ENCODE data around the gene ZNF385A. TPM values are rescaled to one million over a fixed set of nuclear protein-coding genes. Genes with fewer than 3 reads are reported as not detected.

ZNF385A gene
- total RNA-seq, 4 donors from 2014 or later = 0.26 to 16.9 (median 3.2) TPM

- Histone ChIP-seq H3K9me3 (no peaks in the 10 kb centered on the region), H3K27ac (peak overlapping the region in 1 of 2 donors; percentile 5), H3K4me1 (peaks cover 0 to 4% of the 10 kb centered on the region in 2 donors), H3K27me3 (no peaks in the 10 kb centered on the region), H3K36me3 (no peaks in the 10 kb centered on the region), H3K4me3 (no peak overlapping the region)
- no peak for DNase-seq
- intact Hi-C loops (cut with DNase I; ENCODE audit: low total_unique reads) = loop anchor here (10.0 kb wide), 1 partner anchor 159 kb away; no protein-coding TSS in a partner anchor
- TF ChIP-seq CTCF (IDR thresholded peaks at IDR 0.05) (no peak), POLR2A (IDR thresholded peaks at IDR 0.05) (no peak)
These were observed 10.6 kb downstream of the ZNF385A start for GRCh38 chr12:54373649-54374561.

- H3K36me3 ChIP-seq = no peaks in the 10 kb centered on the region
- H3K4me3 ChIP-seq = no peak overlapping the region
- intact Hi-C loops (cut with DNase I; ENCODE audit: low total_unique reads) = loop anchor here (10.0 kb wide), 1 partner anchor 157 kb away; no protein-coding TSS in a partner anchor
- no peak for TF ChIP-seq CTCF (IDR thresholded peaks at IDR 0.05)
- TF ChIP-seq POLR2A (IDR thresholded peaks at IDR 0.05) = no peak
- peak; percentile 16 to 52 for DNase-seq
- peak overlapping the region; percentile 45 to 57 for H3K27ac ChIP-seq
- no peaks in the 10 kb centered on the region for H3K27me3 ChIP-seq
- no peaks in the 10 kb centered on the region for H3K9me3 ChIP-seq
- H3K4me1 ChIP-seq = no peaks in the 10 kb centered on the region
These were observed 12.3 kb downstream of the ZNF385A start for GRCh38 chr12:54372113-54372806.

- peak overlapping the region; percentile 45 to 70 for H3K27ac ChIP-seq
- no peak overlapping the region for H3K4me3 ChIP-seq
- H3K36me3 ChIP-seq = no peaks in the 10 kb centered on the region
- TF ChIP-seq POLR2A (IDR thresholded peaks at IDR 0.05) (no peak), CTCF (IDR thresholded peaks at IDR 0.05) (no peak)
- no peaks in the 10 kb centered on the region for H3K4me1 ChIP-seq
- peak; percentile 70 to 73 for DNase-seq
- no peaks in the 10 kb centered on the region for H3K9me3 ChIP-seq
- intact Hi-C loops (cut with DNase I; ENCODE audit: low total_unique reads) = loop anchor here (10.0 kb wide), 1 partner anchor 157 kb away; no protein-coding TSS in a partner anchor
- no peaks in the 10 kb centered on the region for H3K27me3 ChIP-seq
These were observed 13.0 kb downstream of the ZNF385A start for GRCh38 chr12:54371328-54372112.

GRCh38 chr12:54370171-54370730 is 14.3 kb downstream of the ZNF385A start:
- Histone ChIP-seq H3K27me3 (no peaks in the 10 kb centered on the region), H3K9me3 (no peaks in the 10 kb centered on the region), H3K4me3 (peak overlapping the region; percentile 31 to 37), H3K27ac (peak overlapping the region; percentile 65 to 70), H3K36me3 (no peaks in the 10 kb centered on the region), H3K4me1 (no peaks in the 10 kb centered on the region)
- intact Hi-C loops (cut with DNase I; ENCODE audit: low total_unique reads) = loop anchor here (10.0 kb wide), 1 partner anchor 155 kb away; no protein-coding TSS in a partner anchor
- peak; percentile 80 to 86 for DNase-seq
- peak in 1 of 2 donors; percentile 26 for TF ChIP-seq POLR2A (IDR thresholded peaks at IDR 0.05)
- TF ChIP-seq CTCF (IDR thresholded peaks at IDR 0.05) = peak; percentile 88 to 98 (median 96)
